HepG2 (cell line): ENCODE measurements around the gene CAVIN1.

Experiments
- CTCF ChIP-seq: sonication (generic); formaldehyde crosslinking; IDR thresholded peaks from 2 replicates; pipeline ENCODE4 v1.5.0; 2020; ENCODE audit warnings: mild to moderate bottlenecking, missing genetic modification reagents, moderate library complexity
- HMG20B ChIP-seq: conservative IDR thresholded peaks from 2 replicates; pipeline ENCODE4 v1.6.1; 2016; ENCODE audit warnings: missing genetic modification reagents, missing compliant biosample characterization
- POLR2A ChIP-seq, 2 experiments: IDR thresholded peaks; 2 replicates each; pipeline ENCODE4 v1.6.1; 2011; ENCODE audit warnings: low read depth in 2 of 2, low read length in 2 of 2, mild to moderate bottlenecking in 1 of 2, moderate library complexity in 1 of 2; ENCODE audit not compliant: insufficient read depth in 1 of 2
- SNRNP70 ChIP-seq: fragments of 200-400 bp; formaldehyde crosslinking; IDR thresholded peaks from 2 replicates; pipeline ENCODE4 v1.6.1; 2017; ENCODE audit warnings: mild to moderate bottlenecking, low read depth, low read length, moderate library complexity
- ZNF335 ChIP-seq: sonication (generic); formaldehyde crosslinking; IDR thresholded peaks from 2 replicates; pipeline ENCODE4 v1.4.0; 2020; ENCODE audit warnings: missing genetic modification reagents

GRCh38 chr17:42467889-42468288 is 44.8 kb upstream of the CAVIN1 start:
- TF ChIP-seq SNRNP70 (no peak), HMG20B (CRISPR knock-in tag) (no peak), CTCF (no peak), ZNF335 (CRISPR knock-in tag) (no peak), POLR2A (IDR thresholded peaks at IDR 0.05; ENCODE audit: insufficient read depth in 1 of 2, low read depth in 2 of 2, low read length in 2 of 2) (no peak)
